Posterior cingulate gyrus (tissue), 11 donors: ENCODE measurements around the gene SRD5A2.

Source experiments
- DNase-seq, 10 donors: peaks; one replicate each; pipeline versions ENCODE4 v3.0.0 to v3.0.0-alpha.2; 2020 to 2021; ENCODE audit warnings: mixed read lengths in 3 of 10
- intact Hi-C: fragments of 100-400 bp; cut with DNase I; formaldehyde crosslinking; loops from one replicate; pipeline ENCODE4 v1.15.1; 2023

The SRD5A2 gene

GRCh38 chr2:31580321-31581117 lies at the start of gene SRD5A2:
SRD5A2 (minus strand) TSS chr2:31580938; CDS start chr2:31580900, 38 bp downstream.
- intact Hi-C loops: no loop called here
- DNase-seq: peak in 2 of 10 donors; percentile 54 to 79

DNA sequence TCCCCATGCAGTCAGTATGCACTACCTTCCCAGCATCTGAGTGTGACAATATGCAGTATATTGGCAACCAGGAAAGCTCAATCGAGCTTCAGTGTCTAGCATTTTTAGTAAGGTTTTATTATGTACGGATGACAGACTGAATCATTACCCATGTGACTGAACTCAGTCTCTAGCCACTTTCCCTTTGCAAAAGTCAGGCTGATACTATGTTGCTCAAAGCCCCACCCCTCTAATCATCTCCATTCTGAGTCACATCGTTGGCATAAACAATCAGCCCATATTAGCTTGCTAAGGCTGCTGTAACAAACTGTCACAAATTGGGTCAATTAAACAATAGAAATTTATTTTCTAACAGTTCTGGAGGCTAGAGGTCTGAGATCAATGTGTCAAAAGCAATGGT lies 25.8 kb upstream of the SRD5A2 start:
- intact Hi-C loops: no loop called here
- no peak for DNase-seq

DNA sequence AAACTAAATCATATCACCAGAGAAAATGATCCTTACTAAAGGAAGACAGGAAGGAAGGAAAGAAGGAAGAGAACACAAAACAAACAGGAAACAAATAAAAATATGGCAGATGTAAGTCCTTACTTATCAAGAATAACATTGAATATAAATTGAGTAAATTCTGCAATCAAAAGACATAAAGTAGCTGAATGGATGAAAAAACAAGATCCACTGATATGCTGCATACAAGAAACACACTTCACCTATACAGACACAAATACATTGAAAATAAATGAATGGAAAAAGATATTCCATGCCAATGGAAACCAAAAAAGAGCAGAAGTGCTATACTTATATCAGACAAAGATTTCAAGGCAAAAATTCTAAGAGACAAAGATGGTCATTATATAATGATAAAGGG lies 18.0 kb upstream of the SRD5A2 start:
- intact Hi-C loops: no loop called here
- no peak for DNase-seq

- intact Hi-C loops: no loop called here
- DNase-seq: peak in 1 of 10 donors; percentile 51
Measured at GRCh38 chr2:31586230-31586629, 5.5 kb upstream of the SRD5A2 start.

GRCh38 chr2:31581124-31581795 lies 522 bp upstream of the SRD5A2 start:
- intact Hi-C loops: no loop called here
- DNase-seq: peak in 2 of 10 donors; percentile 61 to 66

DNA sequence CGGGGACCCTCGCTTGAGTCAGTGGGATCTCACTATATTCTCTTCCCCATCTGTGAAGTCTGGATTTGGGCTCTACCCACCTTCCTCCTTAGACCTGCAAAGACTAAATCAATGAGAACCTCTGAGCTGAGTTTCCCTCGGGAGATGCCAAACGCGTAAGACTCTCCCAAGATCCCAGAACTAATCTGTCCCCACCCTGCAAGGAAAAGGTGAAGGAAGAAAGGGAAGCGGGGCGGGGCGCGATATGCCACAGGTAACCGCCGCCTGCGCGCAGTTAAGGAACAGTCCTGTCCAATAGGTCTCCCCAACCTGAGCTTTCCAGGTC lies 780 bp downstream of the SRD5A2 start:
- intact Hi-C loops: no loop called here
- peak in 1 of 10 donors; percentile 72 for DNase-seq

DNA sequence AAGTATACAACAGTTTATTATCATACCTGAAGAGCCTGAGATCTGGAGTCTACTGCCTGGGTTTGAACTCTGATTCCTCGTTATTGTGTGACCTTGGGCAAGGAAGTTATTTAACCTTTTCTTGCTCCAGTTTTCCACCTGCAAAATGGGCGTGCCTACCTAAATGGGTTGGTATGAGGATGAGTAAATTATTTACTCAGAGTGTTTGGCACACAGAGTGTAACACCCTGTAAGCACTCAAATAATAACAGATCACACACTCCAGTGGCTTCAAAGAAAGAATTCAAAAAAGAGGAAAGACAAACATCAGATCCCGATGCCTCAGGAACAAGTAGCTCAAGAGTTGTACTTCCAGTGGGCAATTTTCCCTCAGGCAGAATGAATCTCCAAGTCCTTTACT lies 2.4 kb downstream of the SRD5A2 start:
- no peak for DNase-seq
- intact Hi-C loops: no loop called here

DNA sequence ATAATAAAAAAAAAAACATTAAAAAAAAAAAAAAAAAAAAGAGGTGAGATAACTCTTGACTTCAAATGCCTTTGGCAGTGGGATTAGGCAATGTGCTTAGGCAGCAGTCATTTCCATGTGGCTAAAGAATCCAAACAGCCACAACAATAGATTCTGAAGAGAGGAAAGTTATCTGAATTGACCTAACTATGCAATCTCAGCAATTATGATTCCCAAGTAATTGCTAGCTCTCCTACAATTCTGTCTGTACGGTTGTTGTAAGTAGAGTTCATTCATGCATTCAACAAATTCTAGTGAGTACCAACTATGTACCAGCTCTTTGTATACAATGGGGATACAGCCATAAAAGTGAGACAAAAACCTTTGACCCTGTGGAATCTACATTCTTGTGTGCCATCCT lies 3.6 kb downstream of the SRD5A2 start:
- intact Hi-C loops: no loop called here
- DNase-seq: no peak

GRCh38 chr2:31568585-31569201 lies 12.0 kb downstream of the SRD5A2 start:
- intact Hi-C loops: no loop called here
- DNase-seq: peak in 1 of 10 donors; percentile 64

DNA sequence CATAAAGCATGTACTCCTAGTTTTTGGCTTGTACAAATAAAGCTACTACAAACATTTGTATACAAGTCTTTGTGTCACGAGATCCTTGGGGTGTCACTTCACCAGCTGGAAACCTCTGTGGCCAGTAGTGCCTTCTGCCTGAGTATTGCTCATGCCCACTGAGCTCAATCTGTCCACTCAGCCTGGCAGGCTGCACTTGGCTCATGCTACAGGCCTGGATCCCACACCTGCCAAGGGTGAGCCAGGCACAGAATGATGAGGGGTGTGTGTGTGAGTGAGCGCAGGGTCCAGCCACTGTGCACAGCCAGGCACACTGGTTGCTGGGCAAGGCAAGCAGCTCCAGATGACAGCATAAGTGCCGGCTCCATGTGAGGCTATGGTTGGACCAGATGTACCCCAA lies 13.1 kb downstream of the SRD5A2 start:
- intact Hi-C loops: no loop called here
- no peak for DNase-seq

DNA sequence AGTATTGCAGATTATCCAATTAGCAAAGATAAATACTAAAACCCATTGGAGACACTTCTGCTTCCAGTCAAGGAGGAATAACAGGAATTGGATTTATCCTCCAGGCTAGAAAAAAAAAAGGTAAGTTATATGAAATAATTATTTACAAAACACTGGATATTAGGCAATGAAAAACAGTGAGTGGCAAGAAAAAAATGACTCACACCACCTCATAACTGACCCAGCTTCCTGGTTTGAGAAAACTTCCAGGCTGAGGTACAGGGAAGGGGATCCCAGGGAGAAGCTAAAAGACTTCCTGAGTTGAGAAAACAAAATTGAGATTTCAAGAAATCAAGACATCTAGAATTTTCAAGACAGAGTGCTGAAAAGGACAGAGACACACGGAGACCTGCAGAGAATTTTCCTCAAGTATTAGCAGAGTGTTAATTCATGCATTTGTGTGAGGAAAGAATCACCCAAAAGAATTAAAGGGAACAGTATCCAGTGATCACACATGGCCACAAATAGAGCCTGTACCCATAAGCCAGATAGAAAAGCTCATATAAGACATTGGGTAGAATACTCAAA lies 17.4 kb downstream of the SRD5A2 start:
- intact Hi-C loops: no loop called here
- no peak for DNase-seq

DNA sequence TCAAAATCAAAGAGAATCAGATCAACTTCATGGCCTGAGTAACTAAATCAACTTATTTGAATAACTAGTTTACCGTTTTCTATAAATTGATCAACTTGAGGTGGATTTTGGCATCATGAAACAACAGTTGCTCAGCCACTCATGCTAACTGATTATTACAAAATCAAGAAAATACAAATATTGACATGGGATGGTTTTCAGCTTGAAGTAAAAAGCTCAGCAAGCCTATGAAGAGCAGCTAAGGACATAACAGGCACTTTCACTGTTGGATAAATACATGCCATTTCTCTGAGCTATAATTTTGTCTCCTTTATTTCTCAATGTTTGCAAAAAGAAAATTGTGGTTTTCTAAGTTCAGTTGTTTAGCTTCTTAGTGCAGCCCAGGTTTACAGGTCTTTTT lies 18.9 kb downstream of the SRD5A2 start:
- DNase-seq: no peak
- intact Hi-C loops: no loop called here

GRCh38 chr2:31558401-31559295 lies 22.1 kb downstream of the SRD5A2 start:
- intact Hi-C loops: no loop called here
- no peak for DNase-seq

DNA sequence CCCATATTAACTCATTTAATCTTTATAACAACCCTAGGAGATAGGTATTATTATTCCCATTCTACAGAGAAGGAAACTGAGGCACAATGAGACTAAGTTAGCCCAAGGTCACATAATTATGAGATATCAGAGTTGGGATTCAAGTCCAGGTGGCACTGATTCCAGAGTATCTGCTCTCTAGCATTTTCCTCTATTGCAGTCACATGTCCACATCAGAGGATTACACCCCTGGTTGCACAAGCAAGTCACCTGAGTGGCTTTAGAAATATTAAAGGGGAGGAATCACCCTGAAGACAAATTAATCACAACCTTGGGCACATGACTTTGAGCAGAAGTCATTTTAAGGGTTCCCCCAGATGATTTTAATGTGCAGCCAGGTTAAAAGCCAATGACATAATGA lies 23.8 kb downstream of the SRD5A2 start:
- intact Hi-C loops: no loop called here
- no peak for DNase-seq

DNA sequence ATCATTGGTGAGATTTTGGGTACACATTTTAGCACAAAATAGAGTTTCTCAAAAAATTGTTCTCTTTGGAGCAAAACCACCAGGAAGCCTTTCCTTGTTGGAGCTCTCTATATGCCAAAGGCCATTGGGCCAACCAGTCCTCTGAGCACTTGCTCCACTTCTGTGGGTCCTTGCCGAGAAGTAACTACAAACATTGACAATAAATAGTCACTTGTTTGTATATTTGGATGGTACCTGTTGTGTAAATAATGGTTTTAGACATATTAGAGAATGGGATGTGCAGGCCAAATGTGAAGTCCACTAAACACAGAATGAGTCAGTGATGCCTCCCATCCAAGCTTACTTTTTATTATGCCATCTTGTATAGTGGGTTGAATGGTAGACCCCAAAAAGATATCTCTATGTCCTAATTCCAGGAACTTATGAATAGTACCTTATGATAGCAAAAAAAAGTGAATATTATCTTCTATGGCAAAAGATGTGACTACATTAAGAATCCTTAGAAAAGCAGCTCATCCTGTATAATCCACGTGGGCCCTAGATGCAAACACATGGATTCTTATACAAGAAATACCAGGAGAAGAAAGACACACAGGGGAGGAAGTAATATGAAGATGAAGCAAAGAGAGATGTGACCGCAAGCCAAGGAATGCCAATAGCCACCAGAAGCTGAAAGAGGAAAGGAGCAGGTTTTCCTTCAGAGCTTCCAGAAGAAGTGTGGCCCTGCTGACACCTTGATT lies 24.6 kb downstream of the SRD5A2 start:
- intact Hi-C loops: no loop called here
- no peak for DNase-seq

GRCh38 chr2:31553362-31553761 lies 27.4 kb downstream of the SRD5A2 start:
- no peak for DNase-seq
- intact Hi-C loops: no loop called here

- intact Hi-C loops: no loop called here
- DNase-seq: no peak
Measured at GRCh38 chr2:31547485-31547884, 33.3 kb downstream of the SRD5A2 start.

DNA sequence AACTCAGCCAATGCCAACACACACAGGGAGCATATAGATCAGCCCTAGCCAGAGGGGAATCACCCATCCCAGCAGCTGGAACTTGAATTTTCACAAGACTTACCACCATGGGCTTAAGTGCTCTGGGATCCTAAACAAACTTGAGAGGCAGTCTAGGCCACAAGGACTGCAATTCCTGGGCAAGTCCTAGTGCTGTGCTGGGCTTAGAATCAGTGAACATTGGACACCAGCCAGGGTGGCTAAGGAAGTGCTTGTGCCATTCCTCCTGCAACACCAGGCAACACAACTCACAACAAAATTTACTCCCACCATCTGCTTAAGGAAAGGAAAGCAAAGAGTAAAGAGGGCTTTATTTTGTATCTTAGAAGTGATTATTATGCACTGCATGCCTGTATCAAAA lies 38.9 kb downstream of the SRD5A2 start:
- intact Hi-C loops: no loop called here
- no peak for DNase-seq

- no peak for DNase-seq
- intact Hi-C loops: no loop called here
Measured at GRCh38 chr2:31539505-31539904, 41.2 kb downstream of the SRD5A2 start.

- no peak for DNase-seq
- intact Hi-C loops: no loop called here
Measured at GRCh38 chr2:31535768-31536167, 45.0 kb downstream of the SRD5A2 start.
